Activated T-cell treated with anti-CD3 and anti-CD28 coated beads for 1 hour (primary cell): Measurements from ENCODE around the gene SLC7A14.

Experiments
- DNase-seq: peaks from one replicate; pipeline ENCODE4 v3.0.0-alpha.2; 2020; ENCODE audit warnings: low read depth

SLC7A14 gene

DNA sequence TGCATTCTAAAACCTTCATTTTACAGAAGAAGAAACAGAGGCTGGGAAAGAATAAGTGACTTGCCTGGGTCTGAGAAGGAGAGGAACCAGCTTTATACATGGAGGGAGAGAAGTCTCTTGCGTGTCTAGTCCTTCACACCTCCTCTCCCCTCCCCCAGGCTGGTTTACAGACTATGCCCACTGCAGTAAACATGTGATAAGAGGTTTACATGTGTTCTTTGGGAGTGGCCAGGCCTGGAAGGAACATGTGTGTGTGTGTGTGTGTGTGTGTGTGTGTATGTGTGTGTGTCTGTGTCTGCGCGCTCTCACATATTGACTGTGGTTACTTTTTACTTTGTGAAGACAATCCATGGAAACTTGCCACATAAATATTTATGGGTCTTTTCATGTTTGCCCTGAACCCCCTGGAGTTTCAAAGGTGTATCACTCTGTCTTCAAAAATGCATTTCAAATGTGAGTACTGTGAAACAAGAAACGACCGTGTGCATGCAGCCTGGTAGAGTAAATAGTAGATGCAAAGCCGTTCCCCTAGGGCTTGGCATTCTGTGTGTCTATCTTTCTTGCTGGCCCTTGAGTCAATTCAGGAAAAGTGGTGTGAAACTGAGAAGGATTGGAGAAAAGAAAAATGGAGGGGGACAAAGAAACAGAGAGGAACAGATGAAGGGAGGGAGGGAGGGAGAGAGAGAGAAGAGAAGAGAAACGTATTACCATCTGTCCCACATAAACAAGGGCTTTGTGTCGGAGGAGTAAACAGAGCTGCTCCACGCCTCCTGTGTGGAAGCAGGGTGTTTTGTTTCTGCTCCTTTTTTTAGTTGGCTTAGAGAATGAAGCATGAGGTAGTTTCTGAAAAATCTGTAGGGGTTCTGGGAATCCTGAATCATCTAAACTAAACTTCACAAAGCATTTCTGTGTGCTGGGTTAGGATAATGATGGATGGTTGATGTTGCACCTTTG, 115.5 kb downstream of the SLC7A14 start:
- no peak for DNase-seq

DNA sequence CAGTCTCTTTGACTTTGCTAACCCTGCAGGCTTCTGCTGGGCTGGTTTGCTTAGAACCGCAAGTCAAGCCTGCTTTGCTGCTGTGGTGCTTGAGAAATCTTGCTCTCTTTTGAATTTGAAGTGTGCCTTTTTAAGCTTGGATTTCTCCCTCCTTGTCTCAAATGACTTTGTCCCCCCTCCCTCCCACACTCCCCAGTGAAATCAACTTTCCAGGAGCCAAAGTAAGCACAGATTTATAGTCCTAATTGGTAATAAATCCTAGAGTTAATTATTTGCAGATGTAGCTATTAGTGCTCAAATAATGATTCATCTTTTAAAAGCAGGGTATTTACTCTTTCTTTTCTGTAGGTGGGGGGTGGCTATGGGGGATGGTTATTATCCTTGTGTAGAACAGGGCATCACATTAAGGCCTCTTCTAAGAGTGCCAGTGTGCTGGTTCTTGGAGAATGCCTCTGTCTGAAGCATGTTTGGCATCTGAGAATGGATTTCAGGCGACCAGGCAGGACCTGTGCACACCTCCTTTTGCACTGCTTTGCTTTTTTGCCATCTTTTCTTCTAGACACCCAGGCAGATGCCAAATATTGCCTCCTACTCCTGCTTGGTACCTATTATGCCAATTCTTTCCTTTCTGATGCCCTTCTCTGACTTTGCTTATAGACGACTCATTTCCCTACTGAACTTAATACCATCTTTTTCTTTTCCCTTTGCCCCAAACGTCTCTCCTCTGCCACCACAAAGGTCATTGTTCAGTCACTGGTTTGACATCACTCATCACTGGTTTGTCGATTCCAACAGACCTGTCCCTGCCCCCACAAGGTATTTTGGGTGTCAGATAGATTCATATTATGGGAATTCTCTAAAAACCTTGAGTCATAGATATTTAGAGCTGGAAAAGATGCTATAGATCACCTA, 116.5 kb downstream of the SLC7A14 start:
- no peak for DNase-seq

DNA sequence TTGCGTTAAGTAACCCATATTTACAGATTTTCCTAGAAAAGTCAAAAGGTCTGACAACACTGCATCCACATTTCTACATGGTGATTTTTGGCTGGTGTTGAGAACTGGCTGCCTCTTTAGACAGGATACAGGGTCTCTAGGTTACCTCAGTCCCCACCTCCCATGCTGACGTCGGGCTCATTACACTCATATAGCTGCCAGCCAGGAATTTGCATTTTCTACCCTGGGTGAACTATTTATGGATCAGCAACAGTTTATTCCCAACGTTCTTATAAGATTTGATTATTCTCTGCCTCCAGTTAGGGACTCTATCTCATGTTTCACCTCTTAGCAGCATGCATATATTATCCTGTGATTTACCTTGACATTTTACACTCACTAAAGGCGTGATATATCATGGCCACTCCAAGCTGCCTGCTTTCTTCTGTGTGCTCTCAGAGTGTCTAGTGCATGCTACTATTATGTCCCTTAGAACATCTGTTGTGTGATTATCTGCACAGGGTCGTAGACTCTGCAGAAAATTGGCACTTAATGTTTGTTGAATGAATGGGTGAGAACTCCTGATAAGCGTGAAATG, 118.2 kb downstream of the SLC7A14 start:
- DNase-seq = no peak

DNA sequence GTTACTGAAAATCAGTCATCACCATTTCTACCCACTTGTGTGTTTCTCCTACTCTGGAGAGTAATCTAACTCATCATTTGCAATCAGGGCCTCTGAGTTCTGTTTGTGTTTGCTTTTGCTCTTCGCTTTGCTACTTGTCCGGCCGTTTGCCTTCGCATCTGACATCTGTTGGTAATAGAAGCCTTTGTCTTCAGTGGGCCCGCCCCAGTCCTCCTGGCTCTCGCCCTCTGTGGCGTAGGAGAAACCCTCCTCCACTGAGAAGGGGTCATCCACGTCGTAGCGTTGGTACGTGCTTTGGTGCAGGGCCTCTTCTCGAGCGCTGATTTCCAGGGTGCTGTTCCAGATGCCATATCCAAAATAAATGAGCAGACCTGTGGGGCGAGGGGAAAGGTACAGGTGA, 118.9 kb downstream of the SLC7A14 start:
- DNase-seq = no peak

- DNase-seq = no peak
Measured at GRCh38 chr3:170465955-170466354, 119.9 kb downstream of the SLC7A14 start.

DNA sequence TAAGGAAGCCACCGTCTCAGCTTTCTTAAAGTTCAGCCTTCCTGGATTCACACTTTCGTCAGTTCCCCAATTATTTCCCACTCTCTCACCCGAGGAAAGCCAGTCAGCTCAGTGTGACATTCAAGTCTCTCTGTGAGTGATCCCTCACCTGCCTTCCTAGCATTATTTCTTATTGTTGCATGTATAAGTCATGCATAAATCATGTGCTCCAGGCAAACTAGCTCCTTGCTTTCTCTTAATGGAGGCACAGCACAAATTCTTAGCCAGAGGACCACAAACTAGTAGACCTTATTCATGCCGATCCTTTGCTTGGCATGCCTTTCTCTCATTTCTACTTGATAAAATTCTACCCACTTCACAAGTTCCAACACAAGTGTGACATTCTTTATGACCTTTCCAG, 122.9 kb downstream of the SLC7A14 start:
- no peak for DNase-seq

DNA sequence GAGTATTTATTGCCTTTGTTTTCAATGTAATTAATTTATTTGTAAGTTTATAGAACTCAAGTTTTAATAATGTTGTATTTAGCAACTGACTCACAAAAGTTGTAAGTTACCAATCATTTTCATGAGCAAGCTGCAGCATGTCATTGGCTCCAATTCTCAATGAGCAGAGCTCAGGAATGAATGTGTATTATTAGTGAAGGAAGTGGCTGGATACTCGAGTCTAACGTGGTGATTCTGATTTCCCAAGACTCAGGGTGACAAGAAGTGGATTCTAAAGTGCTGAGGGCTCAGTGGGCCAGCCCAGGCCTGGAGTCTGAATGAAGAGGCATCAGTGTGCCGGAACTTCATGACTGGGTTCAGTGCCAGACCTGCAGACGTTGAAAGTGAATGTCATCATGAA, 127.6 kb downstream of the SLC7A14 start:
- DNase-seq = no peak

GRCh38 chr3:170454509-170454908, 131.4 kb downstream of the SLC7A14 start:
- no peak for DNase-seq

DNA sequence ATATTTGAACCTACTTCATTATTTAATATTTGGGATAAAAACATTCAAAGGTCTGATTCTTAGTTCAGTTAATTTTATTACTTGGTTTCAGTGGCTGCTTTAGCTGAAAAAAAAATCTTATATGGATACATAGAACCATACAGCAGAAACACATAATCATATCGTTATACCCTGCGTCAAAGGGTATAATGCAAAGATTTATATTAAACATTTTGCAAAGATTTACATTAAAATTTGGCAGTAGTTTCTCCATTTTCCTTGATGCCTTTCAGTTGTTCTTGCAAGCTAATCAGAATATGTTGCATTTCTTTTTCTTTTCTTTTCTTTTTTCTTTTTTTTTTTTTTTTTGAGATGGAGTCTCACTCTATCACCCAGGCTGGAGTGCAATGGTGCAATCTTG, 135.8 kb downstream of the SLC7A14 start:
- no peak for DNase-seq

DNA sequence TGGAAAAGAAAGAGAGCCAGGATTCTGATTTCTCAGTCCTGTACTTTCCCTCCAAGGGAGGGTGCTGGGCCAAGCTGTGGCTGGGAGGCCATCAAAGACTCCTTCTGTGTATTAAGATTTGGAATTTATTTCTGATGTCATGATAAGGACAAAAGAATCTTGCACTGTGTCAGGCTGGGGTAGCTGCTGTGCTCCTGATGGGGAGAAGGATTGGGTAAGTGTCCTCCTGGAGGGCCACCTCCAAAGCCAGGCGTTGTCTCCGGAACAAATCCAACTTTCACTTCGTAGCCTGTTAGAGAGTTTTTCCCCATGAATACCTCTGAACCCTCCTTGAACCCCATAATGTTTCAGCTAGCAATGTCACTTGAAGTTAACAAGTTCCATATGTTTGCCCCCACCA, 137.3 kb downstream of the SLC7A14 start:
- DNase-seq = no peak

- DNase-seq = no peak
Measured at GRCh38 chr3:170443457-170443856, 142.4 kb downstream of the SLC7A14 start.

- DNase-seq = no peak
Measured at GRCh38 chr3:170442947-170443346, 142.9 kb downstream of the SLC7A14 start.

DNA sequence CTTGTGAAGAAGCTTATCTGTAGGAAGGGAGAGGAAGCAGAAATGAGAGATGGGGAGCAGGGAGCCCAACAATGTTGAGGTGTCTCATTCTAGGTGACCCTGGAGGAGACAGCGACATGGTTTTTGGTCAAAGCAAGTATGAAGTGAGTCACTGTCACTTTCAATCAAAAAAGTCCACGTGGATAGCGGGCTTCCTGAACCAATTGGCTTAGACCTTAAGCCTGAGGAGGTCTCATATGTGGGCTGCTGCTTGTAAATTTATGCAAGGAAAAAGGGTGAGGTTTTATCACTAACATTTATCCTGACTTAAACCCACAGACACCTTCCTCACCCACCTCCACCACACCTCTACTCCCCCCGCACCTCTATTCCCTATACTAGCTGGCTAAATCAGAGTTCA, 144.5 kb downstream of the SLC7A14 start:
- DNase-seq = no peak

- no peak for DNase-seq
Measured at GRCh38 chr3:170440344-170440743, 145.5 kb downstream of the SLC7A14 start.

- no peak for DNase-seq
Measured at GRCh38 chr3:170438836-170439235, 147.0 kb downstream of the SLC7A14 start.

GRCh38 chr3:170437696-170438407, 148.0 kb downstream of the SLC7A14 start:
- DNase-seq = no peak

GRCh38 chr3:170437176-170437575, 148.7 kb downstream of the SLC7A14 start:
- DNase-seq = no peak

GRCh38 chr3:170436697-170437096, 149.2 kb downstream of the SLC7A14 start:
- DNase-seq = no peak

DNA sequence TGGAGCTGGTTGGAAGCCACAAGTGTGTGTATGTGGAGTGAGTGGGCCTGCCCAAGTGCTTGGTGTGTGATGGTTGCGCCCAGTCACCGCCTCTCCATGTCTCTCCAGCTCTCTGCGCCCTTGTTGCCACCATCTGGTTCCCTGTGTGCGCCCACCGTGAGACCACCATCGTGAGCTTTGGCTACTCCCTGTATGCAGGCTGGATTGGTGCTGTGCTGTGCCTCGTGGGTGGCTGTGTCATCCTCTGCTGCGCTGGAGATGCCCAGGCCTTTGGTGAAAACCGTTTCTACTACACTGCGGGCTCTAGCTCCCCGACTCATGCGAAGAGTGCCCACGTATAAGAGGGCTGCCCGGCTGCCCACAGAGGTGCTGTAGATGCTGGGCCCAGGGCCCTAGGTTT, 153.5 kb downstream of the SLC7A14 start:
- no peak for DNase-seq

GRCh38 chr3:170431054-170431453, 154.8 kb downstream of the SLC7A14 start:
- DNase-seq = no peak

GRCh38 chr3:170429050-170429449, 156.8 kb downstream of the SLC7A14 start:
- no peak for DNase-seq

DNA sequence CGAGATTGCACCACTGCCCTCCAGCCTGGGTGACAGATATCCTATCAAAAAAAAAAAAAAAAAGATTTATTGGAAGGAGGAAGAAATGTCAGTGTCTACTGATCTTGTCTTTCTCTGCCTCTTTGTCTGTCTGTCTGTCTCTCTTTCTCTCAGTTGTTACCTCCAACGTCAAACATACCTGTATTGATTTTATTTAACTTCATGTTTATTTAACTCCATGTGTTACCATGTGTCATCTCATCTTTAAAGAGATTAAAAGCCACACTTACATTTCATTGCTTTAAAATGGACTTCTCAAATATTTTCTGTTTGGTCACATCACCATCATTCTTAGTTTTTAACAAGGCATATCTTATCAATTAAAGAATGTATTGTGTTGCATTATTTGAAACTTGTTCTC, 157.8 kb downstream of the SLC7A14 start:
- DNase-seq = no peak
